NCI-H1694 treated with DMSO at 0.1 percent for 48 hours (cell line): ENCODE results near the gene PCDHGA9.
A peak's percentile ranks its signal among the peaks of the same experiment; 100 is the strongest.
"Not testable (repeated sequence)": the region's sequence is repeated elsewhere in the genome, so short reads cannot be mapped to it uniquely, and the experiment has no call there.

Source experiments
- DNase-seq: peaks from one replicate; lab custom pipeline; 2025; lab: John Stamatoyannopoulos, UW

Gene PCDHGA9

GRCh38 chr5:141402553-141403243, at the start of gene PCDHGA9:
Gene PCDHGA9, plus strand, starts transcription at chr5:141402778. Its CDS starts 175 bp downstream, at chr5:141402953.
- DNase-seq, result no peak

DNA sequence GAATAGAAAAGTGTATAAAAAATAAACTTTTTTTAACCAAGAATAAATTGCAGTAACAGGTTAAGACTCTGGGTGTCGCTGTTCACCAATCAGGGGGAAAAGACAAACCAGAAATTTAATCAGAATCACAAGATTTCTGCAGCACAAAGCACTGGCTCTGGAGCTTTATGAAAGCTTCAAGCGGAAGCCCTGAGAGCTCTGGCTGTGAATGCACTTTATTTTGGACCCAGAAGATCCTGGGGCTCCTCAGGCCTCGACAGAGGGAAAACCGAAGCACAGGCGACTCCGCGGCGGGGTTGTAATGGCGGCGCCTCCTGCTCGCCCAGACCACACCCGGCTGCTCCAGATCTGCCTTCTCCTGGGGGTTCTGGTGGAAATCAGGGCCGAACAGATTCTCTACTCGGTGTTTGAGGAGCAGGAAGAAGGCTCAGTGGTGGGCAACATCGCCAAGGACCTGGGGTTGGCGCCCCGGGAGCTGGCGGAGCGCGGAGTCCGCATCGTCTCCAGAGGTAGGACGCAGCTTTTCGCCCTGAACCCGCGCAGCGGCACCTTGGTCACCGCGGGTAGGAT, 47.6 kb upstream of the PCDHGA9 start, which contains the start of gene PCDHGA4:
Gene PCDHGA4, plus strand, starts transcription at position 122 of the 570 bp plus-strand sequence. Its CDS starts 87 bp downstream, at position 209.
- DNase-seq, result no peak

GRCh38 chr5:141355641-141356040, 46.9 kb upstream of the PCDHGA9 start:
- no peak for DNase-seq

- DNase-seq, result no peak
Measured at GRCh38 chr5:141356133-141356532, 46.4 kb upstream of the PCDHGA9 start.

DNA sequence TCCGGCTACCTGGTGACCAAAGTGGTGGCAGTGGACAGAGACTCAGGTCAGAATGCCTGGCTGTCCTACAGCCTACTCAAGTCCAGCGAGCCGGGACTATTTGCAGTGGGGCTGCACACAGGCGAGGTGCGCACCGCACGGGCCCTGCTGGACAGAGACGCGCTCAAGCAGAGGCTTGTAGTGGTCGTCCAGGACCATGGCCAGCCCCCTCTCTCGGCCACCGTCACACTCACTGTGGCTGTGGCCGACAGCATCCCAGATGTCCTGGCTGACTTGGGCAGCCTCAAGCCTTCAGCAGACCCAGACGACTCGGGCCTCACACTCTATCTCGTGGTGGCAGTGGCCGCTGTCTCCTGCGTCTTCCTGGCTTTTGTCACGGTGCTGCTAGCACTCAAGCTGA, 45.6 kb upstream of the PCDHGA9 start:
- DNase-seq, result no peak

- peak; percentile 32 for DNase-seq
Measured at GRCh38 chr5:141359790-141360426, 42.7 kb upstream of the PCDHGA9 start, which contains the start of gene PCDHGB2. Gene PCDHGB2, plus strand, starts transcription at chr5:141359994. Its CDS starts 142 bp downstream, at chr5:141360136.

DNA sequence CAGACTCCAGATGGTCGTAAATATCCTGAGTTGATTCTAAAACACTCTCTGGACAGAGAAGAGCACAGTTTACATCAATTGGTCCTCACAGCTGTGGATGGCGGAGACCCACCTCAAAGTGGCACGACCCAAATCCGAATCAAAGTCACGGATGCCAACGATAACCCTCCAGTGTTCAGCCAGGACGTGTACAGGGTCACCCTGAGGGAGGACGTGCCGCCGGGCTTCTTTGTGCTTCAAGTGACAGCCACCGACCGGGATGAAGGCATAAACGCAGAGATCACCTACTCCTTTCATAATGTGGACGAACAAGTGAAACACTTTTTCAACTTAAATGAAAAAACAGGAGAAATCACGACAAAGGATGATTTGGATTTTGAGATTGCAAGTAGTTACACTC, 41.9 kb upstream of the PCDHGA9 start:
- DNase-seq, result no peak

DNA sequence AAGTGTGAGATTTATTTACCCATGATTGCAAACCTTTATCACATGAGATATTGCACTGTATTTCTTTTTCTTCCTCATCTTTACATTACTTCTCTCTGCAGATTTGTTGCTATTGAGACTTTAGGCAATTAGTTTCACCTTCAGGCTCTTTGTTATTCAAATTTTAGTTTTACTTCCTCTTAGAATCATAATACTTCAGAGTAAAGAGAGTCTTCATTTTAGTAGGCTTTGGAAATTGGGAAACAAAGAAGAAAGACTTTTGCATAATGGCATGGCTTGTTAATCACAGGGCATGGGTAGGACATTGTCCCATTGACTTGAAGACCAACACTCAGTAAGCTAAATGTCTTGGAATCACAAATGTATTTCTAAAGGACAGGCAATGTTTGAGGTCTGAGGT, 39.9 kb upstream of the PCDHGA9 start:
- no peak for DNase-seq

GRCh38 chr5:141363952-141364660, 38.5 kb upstream of the PCDHGA9 start, which contains the start of gene PCDHGA5:
Gene PCDHGA5, plus strand, starts transcription at chr5:141364162. Its CDS starts 169 bp downstream, at chr5:141364331.
- no peak for DNase-seq

DNA sequence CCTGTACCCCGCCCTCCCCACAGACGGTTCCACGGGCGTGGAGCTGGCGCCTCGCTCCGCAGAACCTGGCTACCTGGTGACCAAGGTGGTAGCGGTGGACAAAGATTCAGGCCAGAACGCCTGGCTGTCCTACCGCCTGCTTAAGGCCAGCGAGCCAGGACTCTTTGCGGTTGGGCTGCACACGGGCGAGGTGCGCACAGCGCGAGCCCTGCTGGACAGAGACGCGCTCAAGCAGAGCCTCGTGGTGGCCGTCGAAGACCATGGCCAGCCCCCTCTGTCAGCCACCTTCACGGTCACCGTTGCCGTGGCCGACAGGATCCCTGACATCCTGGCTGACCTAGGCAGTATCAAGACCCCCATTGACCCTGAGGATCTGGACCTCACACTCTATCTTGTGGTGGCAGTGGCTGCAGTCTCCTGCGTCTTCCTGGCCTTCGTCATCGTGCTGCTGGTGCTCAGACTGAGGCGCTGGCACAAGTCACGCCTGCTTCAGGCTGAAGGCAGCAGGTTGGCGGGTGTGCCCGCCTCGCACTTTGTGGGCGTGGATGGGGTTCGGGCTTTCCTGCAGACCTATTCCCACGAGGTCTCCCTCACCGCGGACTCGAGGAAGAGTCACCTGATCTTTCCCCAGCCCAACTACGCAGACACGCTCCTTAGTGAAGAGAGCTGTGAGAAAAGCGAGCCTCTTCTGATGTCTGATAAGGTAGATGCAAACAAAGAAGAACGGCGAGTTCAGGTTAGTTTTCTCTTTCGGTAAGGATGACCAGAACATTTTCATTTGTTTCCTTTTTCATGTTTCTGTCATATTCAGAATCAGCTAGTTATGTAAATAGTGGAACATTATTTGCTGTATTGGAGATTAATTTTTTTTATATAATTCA, 36.3 kb upstream of the PCDHGA9 start:
- no peak for DNase-seq

DNA sequence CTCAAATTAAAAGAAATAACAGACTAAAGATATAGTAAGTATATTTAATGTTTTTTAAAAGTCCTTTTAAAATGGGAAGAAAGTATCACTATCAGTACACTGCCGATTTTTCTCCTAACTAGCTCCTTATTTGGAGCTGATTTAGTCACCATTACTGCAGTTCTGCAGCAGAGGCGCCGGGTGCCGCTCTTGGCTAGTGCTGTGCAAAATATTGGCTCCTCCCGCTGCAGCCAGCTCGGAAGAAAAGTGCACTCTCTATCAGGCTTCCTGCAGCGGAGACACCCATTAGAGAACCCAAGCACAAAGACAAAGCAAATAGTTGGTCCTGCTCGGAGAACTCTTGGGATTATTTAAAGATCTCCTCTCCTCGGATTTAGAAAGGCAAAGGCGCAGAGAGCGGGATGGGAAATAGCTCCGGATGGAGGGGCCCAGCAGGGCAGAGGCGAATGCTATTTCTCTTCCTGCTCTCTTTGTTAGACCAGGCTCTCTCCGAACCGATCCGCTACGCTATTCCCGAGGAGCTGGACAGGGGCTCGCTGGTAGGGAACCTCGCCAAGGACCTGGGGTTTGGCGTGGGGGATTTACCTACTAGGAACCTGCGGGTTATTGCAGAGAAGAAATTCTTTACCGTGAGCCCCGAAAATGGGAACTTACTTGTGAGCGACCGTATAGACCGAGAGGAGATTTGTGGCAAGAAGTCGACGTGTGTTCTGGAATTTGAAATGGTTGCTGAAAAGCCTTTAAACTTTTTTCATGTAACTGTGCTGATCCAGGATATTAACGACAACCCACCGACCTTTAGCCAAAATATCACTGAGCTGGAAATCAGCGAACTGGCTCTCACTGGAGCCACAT, 32.4 kb upstream of the PCDHGA9 start, which contains the start of gene PCDHGB3:
Gene PCDHGB3, plus strand, starts transcription at position 249 of the 855 bp plus-strand sequence. Its CDS starts 153 bp downstream, at position 402.
- no peak for DNase-seq

DNA sequence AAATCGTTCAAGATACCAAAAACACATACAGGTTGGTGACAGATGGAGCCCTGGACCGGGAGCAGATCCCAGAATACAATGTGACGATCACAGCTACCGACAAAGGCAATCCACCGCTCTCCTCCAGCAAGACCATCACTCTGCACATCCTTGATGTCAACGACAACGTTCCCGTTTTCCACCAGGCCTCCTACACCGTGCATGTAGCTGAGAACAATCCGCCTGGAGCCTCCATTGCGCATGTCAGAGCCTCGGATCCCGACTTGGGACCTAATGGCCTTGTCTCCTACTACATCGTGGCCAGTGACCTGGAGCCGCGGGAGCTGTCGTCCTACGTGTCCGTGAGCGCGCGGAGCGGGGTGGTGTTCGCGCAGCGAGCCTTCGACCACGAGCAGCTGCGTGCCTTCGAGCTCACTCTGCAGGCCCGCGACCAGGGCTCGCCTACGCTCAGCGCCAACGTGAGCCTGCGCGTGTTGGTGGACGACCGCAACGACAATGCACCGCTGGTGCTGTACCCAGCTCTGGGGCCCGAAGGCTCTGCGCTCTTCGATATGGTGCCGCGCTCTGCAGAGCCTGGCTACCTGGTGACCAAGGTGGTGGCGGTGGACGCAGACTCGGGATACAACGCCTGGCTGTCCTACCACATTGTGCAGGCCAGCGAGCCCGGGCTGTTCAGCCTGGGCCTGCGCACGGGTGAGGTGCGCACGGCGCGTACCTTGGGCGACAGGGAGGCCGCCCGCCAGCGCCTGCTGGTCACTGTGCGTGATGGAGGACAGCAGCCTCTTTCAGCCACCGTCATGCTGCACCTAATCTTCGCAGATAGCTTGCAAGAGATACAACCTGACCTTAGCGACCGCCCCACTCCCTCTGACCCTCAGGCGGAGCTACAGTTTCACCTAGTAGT, 30.8 kb upstream of the PCDHGA9 start:
- no peak for DNase-seq

DNA sequence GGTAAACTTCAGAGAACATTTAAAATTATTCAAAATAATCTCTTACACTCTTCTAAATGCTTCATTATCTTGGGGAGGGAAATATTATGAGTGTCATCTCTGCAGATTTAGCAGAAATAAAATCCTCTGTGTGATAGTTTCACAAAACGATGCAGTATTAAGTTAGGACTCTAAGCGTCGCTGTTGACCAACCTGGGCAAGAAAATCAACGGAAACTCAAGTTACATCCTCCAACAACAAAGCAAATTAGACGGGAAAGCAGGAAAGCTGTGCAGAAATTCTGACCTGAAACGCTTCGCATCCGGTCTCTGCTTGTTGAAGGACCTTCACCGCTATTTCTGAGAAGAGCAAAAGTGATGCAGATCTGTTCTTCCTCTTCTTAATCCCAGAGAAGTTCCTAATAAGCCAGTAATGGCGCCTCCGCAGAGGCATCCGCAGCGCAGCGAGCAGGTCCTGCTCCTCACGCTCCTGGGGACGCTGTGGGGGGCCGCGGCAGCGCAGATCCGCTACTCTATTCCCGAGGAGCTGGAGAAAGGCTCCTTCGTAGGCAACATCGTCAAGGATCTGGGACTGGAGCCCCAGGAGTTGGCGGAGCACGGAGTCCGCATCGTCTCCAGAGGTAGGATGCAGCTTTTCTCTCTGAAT, 28.8 kb upstream of the PCDHGA9 start, which contains the start of gene PCDHGA6:
Gene PCDHGA6, plus strand, starts transcription at position 219 of the 645 bp plus-strand sequence. Its CDS starts 193 bp downstream, at position 412.
- DNase-seq, result no peak

GRCh38 chr5:141374627-141375026, 28.0 kb upstream of the PCDHGA9 start:
- no peak for DNase-seq

DNA sequence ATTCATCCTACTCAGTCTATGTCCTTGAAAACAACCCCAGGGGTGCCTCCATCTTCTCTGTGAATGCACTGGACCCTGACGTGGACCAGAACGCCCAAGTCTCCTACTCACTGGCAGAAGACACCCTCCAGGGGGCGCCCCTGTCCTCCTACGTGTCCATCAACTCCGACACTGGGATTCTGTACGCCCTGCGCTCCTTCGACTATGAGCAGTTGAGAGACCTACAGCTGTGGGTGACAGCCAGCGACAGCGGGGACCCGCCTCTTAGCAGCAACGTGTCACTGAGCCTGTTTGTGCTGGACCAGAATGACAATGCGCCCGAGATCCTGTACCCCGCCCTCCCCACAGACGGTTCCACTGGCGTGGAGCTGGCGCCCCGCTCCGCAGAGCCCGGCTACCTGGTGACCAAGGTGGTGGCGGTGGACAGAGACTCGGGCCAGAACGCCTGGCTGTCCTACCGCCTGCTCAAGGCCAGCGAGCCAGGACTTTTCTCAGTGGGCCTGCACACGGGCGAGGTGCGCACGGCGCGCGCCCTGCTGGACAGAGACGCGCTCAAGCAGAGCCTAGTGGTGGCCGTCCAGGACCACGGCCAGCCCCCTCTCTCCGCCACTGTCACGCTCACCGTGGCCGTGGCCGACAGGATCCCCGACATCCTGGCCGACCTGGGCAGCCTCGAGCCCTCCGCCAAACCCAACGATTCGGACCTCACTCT, 27.0 kb upstream of the PCDHGA9 start:
- DNase-seq, result not testable (repeated sequence)

DNA sequence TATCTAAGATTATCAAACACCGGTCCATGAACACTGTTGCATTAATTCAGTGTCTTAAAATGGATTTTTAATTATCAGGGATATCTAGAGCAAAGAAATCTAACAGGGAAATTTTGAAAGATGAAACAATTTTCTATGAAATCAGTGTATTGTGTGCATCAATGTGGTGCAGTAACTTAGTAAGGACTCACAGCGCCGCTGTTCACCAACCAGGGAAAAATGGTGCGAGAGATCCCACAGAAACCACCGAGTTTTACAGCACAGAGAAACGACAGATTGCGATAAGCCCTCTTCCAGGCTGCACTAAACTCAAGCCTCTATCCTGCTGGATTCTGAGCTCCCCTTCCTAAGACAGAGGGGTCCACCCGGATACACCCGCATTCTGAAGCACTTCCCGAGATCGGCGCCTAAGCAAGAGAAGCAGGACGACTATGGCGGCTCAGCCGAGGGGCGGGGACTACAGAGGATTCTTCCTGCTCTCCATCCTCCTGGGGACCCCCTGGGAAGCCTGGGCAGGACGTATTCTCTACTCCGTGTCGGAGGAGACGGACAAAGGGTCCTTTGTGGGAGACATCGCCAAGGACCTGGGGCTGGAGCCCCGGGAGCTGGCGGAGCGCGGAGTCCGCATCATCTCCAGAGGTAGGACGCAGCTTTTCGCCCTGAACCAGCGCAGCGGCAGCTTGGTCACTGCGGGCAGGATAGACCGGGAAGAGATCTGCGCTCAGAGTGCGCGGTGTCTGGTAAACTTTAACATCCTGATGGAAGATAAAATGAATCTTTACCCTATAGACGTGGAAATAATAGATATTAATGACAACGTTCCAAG, 19.9 kb upstream of the PCDHGA9 start, which contains the start of gene PCDHGA7:
Gene PCDHGA7, plus strand, starts transcription at position 274 of the 826 bp plus-strand sequence. Its CDS starts 158 bp downstream, at position 432.
- DNase-seq, result no peak

- DNase-seq, result no peak
Measured at GRCh38 chr5:141383345-141383744, 19.2 kb upstream of the PCDHGA9 start.
